Parathyroid adenoma (tissue), 2 donors: ENCODE measurements around the gene GNAZ.

ENCODE experiments used
- H2AFZ ChIP-seq: fragments of 300-600 bp; sonication (generic); one replicate; pipeline ENCODE4 v1.7.0; 2017; ENCODE audit warnings: antibody characterized with exemption, mild to moderate bottlenecking
- H3K27ac ChIP-seq: fragments of 300-600 bp; sonication (generic); one replicate; pipeline ENCODE4 v1.7.0; 2017
- H3K27me3 ChIP-seq: fragments of 300-600 bp; sonication (generic); one replicate; pipeline ENCODE4 v1.7.0; 2017; ENCODE audit warnings: low read length; ENCODE audit not compliant: control insufficient read depth, insufficient read depth
- H3K36me3 ChIP-seq: fragments of 300-600 bp; sonication (generic); one replicate; pipeline ENCODE4 v1.7.0; 2017; ENCODE audit warnings: low read length; ENCODE audit not compliant: control insufficient read depth, insufficient read depth
- H3K4me1 ChIP-seq: fragments of 300-600 bp; sonication (generic); one replicate; pipeline ENCODE4 v1.7.0; 2017; ENCODE audit warnings: control low read depth
- H3K4me2 ChIP-seq: fragments of 300-600 bp; sonication (generic); one replicate; pipeline ENCODE4 v1.7.0; 2017; ENCODE audit warnings: low read length
- H3K4me3 ChIP-seq: fragments of 300-600 bp; sonication (generic); one replicate; pipeline ENCODE4 v1.7.0; 2017; ENCODE audit warnings: low read depth, low read length
- H3K79me2 ChIP-seq: fragments of 300-600 bp; sonication (generic); one replicate; pipeline ENCODE4 v1.7.0; 2017; ENCODE audit warnings: control low read depth
- H3K9ac ChIP-seq: fragments of 300-600 bp; sonication (generic); one replicate; pipeline ENCODE4 v1.7.0; 2017; ENCODE audit warnings: mild to moderate bottlenecking
- H3K9me3 ChIP-seq: fragments of 300-600 bp; sonication (generic); one replicate; pipeline ENCODE4 v1.7.0; 2017; ENCODE audit warnings: low read length; ENCODE audit not compliant: control insufficient read depth
- CTCF ChIP-seq: fragments of 300-600 bp; sonication (generic); IDR thresholded peaks from one replicate; pipeline ENCODE4 v1.7.0; 2017; ENCODE audit warnings: antibody characterized with exemption, mild to moderate bottlenecking
- donor health status: primary hyperparathyroidism.

GNAZ gene

GRCh38 chr22:23137468-23137867 lies 67.1 kb downstream of the GNAZ start:
- no peak overlapping the region for H3K4me3 ChIP-seq
- no peak overlapping the region for H3K9ac ChIP-seq
- no peaks in the 10 kb centered on the region for H3K36me3 ChIP-seq
- no peaks in the 10 kb centered on the region for H3K27me3 ChIP-seq
- no peak overlapping the region for H3K27ac ChIP-seq
- no peak overlapping the region for H2AFZ ChIP-seq
- no peaks in the 10 kb centered on the region for H3K4me1 ChIP-seq
- no peaks in the 10 kb centered on the region for H3K79me2 ChIP-seq
- H3K9me3 ChIP-seq, result no peaks in the 10 kb centered on the region
- no peak overlapping the region for H3K4me2 ChIP-seq
- TF ChIP-seq CTCF, result no peak

- H3K4me2 ChIP-seq, result no peak overlapping the region
- H3K27ac ChIP-seq, result no peak overlapping the region
- H3K27me3 ChIP-seq, result no peaks in the 10 kb centered on the region
- no peak overlapping the region for H2AFZ ChIP-seq
- no peaks in the 10 kb centered on the region for H3K9me3 ChIP-seq
- no peaks in the 10 kb centered on the region for H3K79me2 ChIP-seq
- no peak overlapping the region for H3K9ac ChIP-seq
- no peak overlapping the region for H3K4me3 ChIP-seq
- TF ChIP-seq CTCF, result no peak
- H3K4me1 ChIP-seq, result no peaks in the 10 kb centered on the region
- H3K36me3 ChIP-seq, result no peaks in the 10 kb centered on the region
Observed at GRCh38 chr22:23137905-23138561, 67.7 kb downstream of the GNAZ start.

GRCh38 chr22:23138584-23139435 lies 68.5 kb downstream of the GNAZ start:
- H3K4me1 ChIP-seq, result no peaks in the 10 kb centered on the region
- no peaks in the 10 kb centered on the region for H3K36me3 ChIP-seq
- H3K27ac ChIP-seq, result no peak overlapping the region
- no peaks in the 10 kb centered on the region for H3K79me2 ChIP-seq
- no peak overlapping the region for H3K4me2 ChIP-seq
- TF ChIP-seq CTCF, result no peak
- no peak overlapping the region for H3K9ac ChIP-seq
- H3K4me3 ChIP-seq, result no peak overlapping the region
- H2AFZ ChIP-seq, result no peak overlapping the region
- no peaks in the 10 kb centered on the region for H3K27me3 ChIP-seq
- no peaks in the 10 kb centered on the region for H3K9me3 ChIP-seq

- TF ChIP-seq CTCF, result no peak
- H3K4me3 ChIP-seq, result no peak overlapping the region
- H3K4me1 ChIP-seq, result no peaks in the 10 kb centered on the region
- H2AFZ ChIP-seq, result no peak overlapping the region
- no peak overlapping the region for H3K9ac ChIP-seq
- H3K79me2 ChIP-seq, result no peaks in the 10 kb centered on the region
- H3K36me3 ChIP-seq, result no peaks in the 10 kb centered on the region
- H3K9me3 ChIP-seq, result no peaks in the 10 kb centered on the region
- H3K4me2 ChIP-seq, result no peak overlapping the region
- H3K27ac ChIP-seq, result no peak overlapping the region
- H3K27me3 ChIP-seq, result no peaks in the 10 kb centered on the region
Observed at GRCh38 chr22:23140385-23140784, 70.1 kb downstream of the GNAZ start.
